D721Med (cell line): Measurements from ENCODE around the gene MMP24.

ENCODE experiments used
- DNase-seq: peaks from one replicate; pipeline ENCODE4 v3.0.0; 2011; ENCODE audit warnings: low spot score; ENCODE audit not compliant: insufficient read length
- FAIRE-seq: peaks from 2 replicates; lab custom pipeline; 2011; peaks lifted over from hg19 to GRCh38; lab: Jason Lieb, UNC
- CTCF ChIP-seq: IDR thresholded peaks from 2 replicates; pipeline ENCODE4 v1.5.1; 2012; ENCODE audit warnings: mild to moderate bottlenecking, control low read depth; ENCODE audit not compliant: insufficient read depth; ENCODE audit errors: missing control alignments

Gene MMP24

DNA sequence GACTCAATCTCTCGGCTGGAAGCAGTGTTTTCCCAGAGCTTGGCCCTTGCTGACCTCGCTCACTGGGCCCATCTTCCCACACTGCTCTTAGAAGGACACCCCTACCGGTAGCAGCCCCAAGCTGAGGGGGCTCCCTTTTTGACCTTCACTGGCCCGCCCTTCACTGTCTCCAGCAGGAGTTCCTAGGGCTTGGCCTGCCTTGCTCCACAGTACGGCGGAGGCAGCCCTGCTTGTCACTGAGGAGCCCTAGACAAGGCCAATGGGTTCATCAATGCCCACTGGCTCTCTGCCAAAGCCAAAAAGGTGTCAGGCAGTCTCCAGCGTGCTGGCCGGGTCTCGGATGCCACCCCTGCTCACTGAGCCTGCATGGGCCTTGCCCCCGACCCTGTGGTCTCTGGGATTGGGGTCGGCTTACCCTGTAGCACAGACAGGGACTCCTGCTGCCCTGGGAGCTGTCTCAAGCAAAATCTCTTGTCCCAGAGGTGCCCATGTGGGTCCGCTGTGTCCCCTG lies 49.3 kb downstream of the MMP24 start:
- TF ChIP-seq CTCF, result no peak
- FAIRE-seq, result no peak
- no peak for DNase-seq

DNA sequence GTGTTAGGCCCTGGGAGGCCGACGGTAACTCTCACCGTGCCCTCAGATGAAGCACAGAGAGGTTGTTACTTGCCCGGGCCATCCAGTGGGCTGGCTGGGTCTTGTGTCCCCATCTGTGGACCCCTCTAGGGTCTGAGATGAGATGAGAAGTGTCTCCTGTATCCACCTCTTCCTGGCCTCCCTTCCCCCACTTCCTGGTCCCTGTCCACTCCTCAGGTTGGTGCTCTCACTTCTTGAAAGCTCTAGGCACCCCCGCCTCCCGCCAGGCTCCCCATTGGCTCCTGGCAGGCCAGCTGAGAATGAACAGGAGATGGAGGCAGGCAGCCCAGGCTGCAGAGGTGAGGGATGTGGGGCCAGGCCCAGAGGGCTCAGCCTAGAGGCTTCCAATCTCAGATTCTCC lies 49.9 kb downstream of the MMP24 start:
- FAIRE-seq (no peak), DNase-seq (no peak)
- TF ChIP-seq CTCF, result no peak

- DNase-seq, result no peak
- no peak for FAIRE-seq
- no peak for TF ChIP-seq CTCF
Measured at GRCh38 chr20:35277127-35277526, 50.6 kb downstream of the MMP24 start.

DNA sequence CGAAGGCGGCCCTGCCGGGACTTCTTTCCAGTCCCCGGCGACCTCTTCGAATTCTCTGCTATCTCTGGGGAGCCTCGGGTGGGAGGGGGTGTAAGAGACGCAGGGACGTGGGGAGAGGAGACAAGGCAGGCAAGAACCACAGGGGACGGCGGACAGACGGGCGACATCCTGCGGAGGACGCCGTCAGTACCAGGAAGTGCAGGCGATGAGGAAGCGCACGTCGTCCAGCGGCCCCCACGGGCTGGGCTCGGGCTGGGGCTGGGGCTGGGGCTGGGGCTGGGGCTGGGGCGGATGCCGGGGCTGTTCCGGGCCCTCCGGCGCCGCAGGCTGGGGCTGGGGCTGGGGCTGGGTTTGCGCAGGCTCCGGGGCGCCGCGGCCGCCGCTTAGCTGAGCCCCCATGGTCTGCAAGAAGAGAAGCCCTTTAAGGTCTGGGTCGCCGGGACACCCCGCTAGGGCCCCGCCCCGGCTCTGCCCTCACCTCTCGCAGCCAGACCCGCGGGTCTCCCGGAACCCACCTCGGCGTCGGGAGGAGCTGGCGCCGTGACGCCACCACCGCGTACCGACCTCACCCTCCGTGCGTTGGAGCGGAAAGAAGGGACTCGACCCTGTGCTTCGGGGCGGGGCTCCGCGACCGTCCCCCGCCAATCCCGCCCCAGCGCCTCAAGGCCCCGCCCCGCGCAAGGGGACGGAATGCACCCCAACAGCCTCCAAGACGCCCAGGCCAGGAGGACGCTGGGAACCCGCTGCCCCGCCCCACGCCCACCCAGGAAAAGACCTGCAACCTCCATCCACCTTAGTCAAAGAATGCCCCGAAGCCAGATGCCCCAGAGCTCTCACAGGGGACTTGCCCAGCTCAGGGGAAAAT lies 51.3 kb downstream of the MMP24 start, which contains the start of gene MMP24OS:
TSS of gene MMP24OS (minus strand) at position 592 of the 865 bp plus-strand sequence. CDS start at position 399, 193 bp downstream.
- TF ChIP-seq CTCF, result peak; percentile 15
- FAIRE-seq, result no peak
- peak; percentile 89 for DNase-seq

DNA sequence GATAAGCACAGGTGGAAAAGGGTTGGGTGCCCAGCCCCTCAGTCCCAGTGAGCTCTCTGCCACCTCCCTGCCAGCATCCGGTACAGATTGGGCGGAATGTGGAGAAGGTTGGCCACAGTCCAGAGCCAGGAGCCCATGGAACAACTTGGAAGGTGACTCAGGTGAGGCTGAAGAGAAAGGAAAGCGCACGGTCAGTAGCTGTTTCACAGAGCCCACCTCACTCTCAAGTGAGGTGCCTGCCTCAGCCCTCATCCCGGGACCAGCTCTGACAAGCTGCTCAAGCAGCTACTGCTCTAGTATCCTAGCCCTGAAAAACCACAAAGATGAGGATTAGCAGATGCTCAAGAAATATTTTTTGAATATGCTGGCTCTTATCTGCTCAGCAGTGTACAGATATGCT lies 52.5 kb downstream of the MMP24 start:
- TF ChIP-seq CTCF, result no peak
- FAIRE-seq, result no peak
- no peak for DNase-seq

DNA sequence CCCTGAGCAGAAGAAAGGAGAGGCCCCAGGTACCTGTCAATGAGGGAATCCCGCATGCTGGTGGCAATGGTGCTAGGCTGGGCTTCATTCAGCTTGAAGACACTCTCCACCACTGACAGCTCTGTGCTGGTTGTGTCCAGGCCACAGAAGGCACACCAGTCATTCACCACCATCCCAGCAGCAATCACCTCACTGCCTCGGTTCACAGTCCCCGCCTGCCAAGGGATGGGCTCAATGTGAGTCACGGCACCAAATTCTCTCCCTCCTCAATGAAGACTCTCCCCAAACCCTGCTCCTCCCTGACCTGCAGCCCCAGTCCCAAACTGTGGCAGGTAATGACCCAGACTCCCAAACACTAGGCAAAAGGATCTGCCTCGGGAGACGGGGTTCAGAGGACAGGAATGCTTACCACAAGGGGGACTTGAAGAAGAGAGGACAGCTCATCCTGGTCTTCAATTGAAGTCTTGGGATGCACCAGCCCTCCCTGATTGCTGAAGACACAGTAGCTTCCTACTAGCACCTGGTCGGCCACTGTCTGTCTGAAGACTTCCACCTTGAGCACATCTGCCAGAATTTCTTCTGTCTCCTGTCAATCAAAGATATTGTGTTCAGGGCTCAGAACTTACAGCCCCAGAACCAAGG lies 53.2 kb downstream of the MMP24 start:
- TF ChIP-seq CTCF, result no peak
- no peak for FAIRE-seq

More for the DNA sequence above, 53.2 kb downstream of the MMP24 start:
- DNase-seq, result no peak
